Upper lobe of right lung (tissue), 1 donor: Measurements from ENCODE around the gene CECR2. TPM values are rescaled to one million over a fixed set of nuclear protein-coding genes. Genes with fewer than 3 reads are reported as not detected.

Experiments used
- ATAC-seq: fragments of 200-7000 bp; cut with Tn5 transposase; one replicate; pipeline ENCODE4 v1.9.1; 2020; ENCODE audit warnings: mild to moderate bottlenecking, moderate library complexity
- DNase-seq: peaks from one replicate; pipeline ENCODE4 v3.0.0-alpha.2; 2020
- H3K27ac ChIP-seq: fragments of 200-600 bp; one replicate; pipeline ENCODE4 v1.8.0; 2022
- H3K27me3 ChIP-seq: fragments of 200-600 bp; one replicate; pipeline ENCODE4 v1.8.0; 2022; ENCODE audit warnings: mild to moderate bottlenecking
- H3K36me3 ChIP-seq: fragments of 200-600 bp; one replicate; pipeline ENCODE4 v1.8.0; 2022
- H3K4me1 ChIP-seq: fragments of 200-600 bp; one replicate; pipeline ENCODE4 v1.8.0; 2022
- H3K4me3 ChIP-seq: fragments of 200-600 bp; one replicate; pipeline ENCODE4 v1.8.0; 2022; ENCODE audit warnings: mild to moderate bottlenecking
- H3K9me3 ChIP-seq: fragments of 200-600 bp; one replicate; pipeline ENCODE4 v1.8.0; 2022
- CTCF ChIP-seq: fragments of 200-600 bp; IDR thresholded peaks from one replicate; pipeline ENCODE4 v1.8.0; 2022; ENCODE audit warnings: antibody characterized with exemption
- intact Hi-C: fragments of 100-400 bp; cut with DNase I; formaldehyde crosslinking; loops from one replicate; pipeline ENCODE4 v1.11.0; 2022
- total RNA-seq: library from RNA; stranded (reverse); fragmentation: NEBNext Ultra II Directional; extraction: Animal tissue kit (Norgen Biotek cat#: 25700); gene quantifications from one replicate; pipeline ENCODE4 v1.2.1, GENCODE V29; 2021
- donor health status: DM: no; HTN: yes; CAD: no; lungs with severe emphysema.

The CECR2 gene
- total RNA-seq, 1 donor from 2014 or later, result 7.2 TPM

- TF ChIP-seq CTCF, result no peak
- Histone ChIP-seq H3K4me3 (no peak overlapping the region), H3K27me3 (no peaks in the 10 kb centered on the region), H3K36me3 (no peaks in the 10 kb centered on the region), H3K27ac (no peak overlapping the region), H3K4me1 (peaks cover 13% of the 10 kb centered on the region), H3K9me3 (no peaks in the 10 kb centered on the region)
- intact Hi-C loops, result no loop called here
- DNase-seq (no peak), ATAC-seq (no peak)
These were observed 34.6 kb downstream of the CECR2 start for GRCh38 chr22:17403906-17404305.

GRCh38 chr22:17407643-17408042 is 38.4 kb downstream of the CECR2 start:
- ATAC-seq (peak; percentile 52), DNase-seq (no peak)
- Histone ChIP-seq H3K4me3 (no peak overlapping the region), H3K4me1 (peaks cover 9% of the 10 kb centered on the region), H3K36me3 (no peaks in the 10 kb centered on the region), H3K27me3 (no peaks in the 10 kb centered on the region), H3K27ac (no peak overlapping the region), H3K9me3 (no peaks in the 10 kb centered on the region)
- TF ChIP-seq CTCF, result no peak
- intact Hi-C loops, result no loop called here

- intact Hi-C loops, result no loop called here
- Histone ChIP-seq H3K4me3 (no peak overlapping the region), H3K4me1 (peaks cover 5% of the 10 kb centered on the region), H3K27me3 (no peaks in the 10 kb centered on the region), H3K27ac (no peak overlapping the region), H3K36me3 (no peaks in the 10 kb centered on the region), H3K9me3 (no peaks in the 10 kb centered on the region)
- ATAC-seq (no peak), DNase-seq (no peak)
- no peak for TF ChIP-seq CTCF
These were observed 41.3 kb downstream of the CECR2 start for GRCh38 chr22:17410576-17410975.

GRCh38 chr22:17411213-17411612 is 42.0 kb downstream of the CECR2 start:
- TF ChIP-seq CTCF, result no peak
- Histone ChIP-seq H3K4me3 (no peak overlapping the region), H3K27ac (no peak overlapping the region), H3K9me3 (no peaks in the 10 kb centered on the region), H3K4me1 (peaks cover 5% of the 10 kb centered on the region), H3K36me3 (no peaks in the 10 kb centered on the region), H3K27me3 (no peaks in the 10 kb centered on the region)
- ATAC-seq (no peak), DNase-seq (no peak)
- intact Hi-C loops, result no loop called here

GRCh38 chr22:17412232-17412631 is 43.0 kb downstream of the CECR2 start:
- intact Hi-C loops, result no loop called here
- Histone ChIP-seq H3K4me3 (no peak overlapping the region), H3K27me3 (no peaks in the 10 kb centered on the region), H3K36me3 (no peaks in the 10 kb centered on the region), H3K27ac (no peak overlapping the region), H3K9me3 (no peaks in the 10 kb centered on the region), H3K4me1 (no peaks in the 10 kb centered on the region)
- DNase-seq (peak; percentile 70), ATAC-seq (peak; percentile 60)
- no peak for TF ChIP-seq CTCF

- Histone ChIP-seq H3K4me1 (no peaks in the 10 kb centered on the region), H3K4me3 (no peak overlapping the region), H3K36me3 (no peaks in the 10 kb centered on the region), H3K27ac (no peak overlapping the region), H3K9me3 (no peaks in the 10 kb centered on the region), H3K27me3 (no peaks in the 10 kb centered on the region)
- TF ChIP-seq CTCF, result no peak
- intact Hi-C loops, result no loop called here
- DNase-seq (no peak), ATAC-seq (no peak)
These were observed 49.6 kb downstream of the CECR2 start for GRCh38 chr22:17418890-17419324.
